HTERT RPE-1 (cell line): ENCODE results near the gene DDX10.
"Not testable (repeated sequence)": the region's sequence is repeated elsewhere in the genome, so short reads cannot be mapped to it uniquely, and the experiment has no call there.

Experiments used
- in situ Hi-C: fragments of 300-500 bp; cut with MboI; formaldehyde crosslinking; loops from 4 replicates; pipeline ENCODE4 v1.14.3; 2020; ENCODE audit warnings: low sequenced_read_pairs

DDX10 gene

DNA sequence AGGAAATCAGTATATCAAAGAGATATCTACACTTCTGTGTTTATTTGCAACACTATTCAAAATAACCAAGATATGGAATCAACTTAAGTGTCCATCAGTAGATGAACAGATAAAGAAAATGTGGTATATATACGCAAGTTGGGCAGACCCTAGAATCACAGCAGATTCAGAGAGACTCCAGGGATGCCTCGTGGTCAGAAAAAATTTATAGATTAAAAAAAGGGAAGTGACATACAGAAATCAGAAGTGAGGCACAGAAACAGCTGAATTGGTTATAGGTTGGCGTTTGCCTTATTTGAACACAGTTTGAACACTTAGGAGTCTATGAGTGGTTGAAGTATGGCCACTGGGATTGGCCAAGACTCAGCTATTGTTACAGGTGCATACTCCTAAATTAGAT, 10.8 kb upstream of the DDX10 start:
- in situ Hi-C loops: not testable (repeated sequence)

GRCh38 chr11:108654994-108655631, 9.8 kb upstream of the DDX10 start:
- in situ Hi-C loops: no loop called here

DNA sequence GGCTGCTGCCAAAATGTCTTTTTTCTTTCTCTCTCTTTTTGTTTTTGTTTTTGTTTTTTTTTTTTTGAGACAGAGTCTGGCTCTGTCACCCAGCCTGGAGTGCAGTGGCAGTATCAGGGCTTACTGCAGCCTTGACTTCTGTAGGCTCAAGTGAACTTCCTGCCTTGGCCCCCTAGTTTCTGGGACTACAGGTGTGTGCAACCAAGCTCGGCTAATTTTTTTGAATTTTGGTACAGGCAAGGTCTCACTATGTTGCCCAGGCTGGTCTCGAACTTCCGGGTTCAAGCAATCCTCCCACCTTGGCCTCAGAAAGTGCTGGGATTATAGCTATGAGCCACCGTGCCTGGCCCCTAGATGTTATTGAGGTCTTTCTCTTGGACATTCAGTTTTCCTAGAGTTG, 2.2 kb upstream of the DDX10 start:
- in situ Hi-C loops: no loop called here

DNA sequence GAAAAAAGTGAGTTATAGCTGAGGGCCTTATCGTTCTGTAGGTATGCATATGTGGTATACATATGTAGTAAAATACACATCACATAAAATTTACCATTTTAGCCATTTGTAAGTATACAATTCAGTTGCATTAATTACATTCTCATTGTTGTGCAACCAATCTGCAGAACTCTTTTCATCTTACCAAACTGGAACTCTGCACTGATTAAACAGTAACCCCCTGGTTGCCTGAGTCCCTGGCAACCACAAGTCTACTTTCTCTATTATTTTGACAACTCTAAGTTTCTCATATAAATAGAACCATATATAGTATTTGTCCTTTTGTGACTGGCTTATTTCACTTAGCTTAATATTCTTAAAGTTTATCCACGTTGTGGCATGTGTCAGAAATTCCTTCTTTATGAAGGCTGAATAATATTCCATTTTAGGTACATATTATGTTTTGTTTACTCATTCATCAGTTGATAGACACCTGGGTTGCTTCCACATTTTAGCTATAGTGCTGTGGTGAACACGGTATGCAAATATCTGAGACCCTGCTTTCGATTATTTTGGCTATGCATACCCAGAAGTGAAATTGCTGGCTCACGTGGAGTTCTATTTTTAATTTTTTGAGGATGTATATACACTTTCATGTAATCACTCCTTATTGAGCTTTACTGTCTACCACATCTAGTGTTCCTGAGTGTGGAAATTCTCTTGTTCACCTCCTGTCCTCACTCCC, 1.6 kb upstream of the DDX10 start:
- in situ Hi-C loops: no loop called here

DNA sequence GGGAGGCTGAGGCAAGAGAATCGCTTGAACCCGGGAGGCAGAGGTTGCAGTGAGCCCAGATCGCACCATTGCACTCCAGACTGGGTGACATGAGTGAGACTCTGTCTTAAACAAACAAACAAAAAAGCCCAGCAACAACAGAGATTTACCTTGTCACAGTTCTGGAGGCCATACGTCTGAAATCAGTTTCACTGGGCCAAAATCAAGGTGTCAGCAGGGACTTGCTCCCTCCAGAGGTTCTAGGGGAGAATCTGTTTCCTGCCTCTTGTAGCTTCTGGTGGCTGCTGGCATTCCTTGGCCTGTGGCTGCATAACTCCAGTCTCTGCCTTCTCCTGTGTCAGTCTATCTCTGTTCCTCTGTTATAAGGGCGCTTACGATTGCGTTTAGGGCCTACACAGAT, 1.5 kb downstream of the DDX10 start:
- in situ Hi-C loops: no loop called here

GRCh38 chr11:108669286-108669685, 4.4 kb downstream of the DDX10 start:
- in situ Hi-C loops: no loop called here

- in situ Hi-C loops: no loop called here
These were observed 4.8 kb downstream of the DDX10 start for GRCh38 chr11:108669711-108670110.

DNA sequence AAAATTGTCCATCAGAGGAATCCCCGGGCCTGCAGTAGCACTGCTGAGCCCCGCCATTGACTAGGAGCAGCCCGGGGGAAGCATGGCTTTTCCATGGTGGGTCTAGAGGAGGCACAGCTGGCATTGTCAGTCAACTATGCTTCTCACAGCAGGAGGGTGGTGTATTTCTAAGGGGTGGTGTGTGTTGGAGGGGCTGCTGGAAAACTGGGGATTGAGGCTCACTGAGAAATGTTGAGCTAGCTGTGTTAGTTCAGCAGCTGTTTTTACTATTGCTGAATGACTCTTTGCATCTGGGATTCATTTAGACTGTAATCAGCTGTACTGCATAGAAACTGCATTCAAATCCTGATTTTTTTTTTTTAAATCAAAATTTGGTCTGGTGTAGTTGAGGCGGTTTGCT, 5.6 kb downstream of the DDX10 start:
- in situ Hi-C loops: no loop called here

- in situ Hi-C loops: no loop called here
These were observed 7.2 kb downstream of the DDX10 start for GRCh38 chr11:108672113-108672512.

GRCh38 chr11:108672786-108673185, 7.9 kb downstream of the DDX10 start:
- in situ Hi-C loops: no loop called here

GRCh38 chr11:108679045-108679444, 14.2 kb downstream of the DDX10 start:
- in situ Hi-C loops: no loop called here

DNA sequence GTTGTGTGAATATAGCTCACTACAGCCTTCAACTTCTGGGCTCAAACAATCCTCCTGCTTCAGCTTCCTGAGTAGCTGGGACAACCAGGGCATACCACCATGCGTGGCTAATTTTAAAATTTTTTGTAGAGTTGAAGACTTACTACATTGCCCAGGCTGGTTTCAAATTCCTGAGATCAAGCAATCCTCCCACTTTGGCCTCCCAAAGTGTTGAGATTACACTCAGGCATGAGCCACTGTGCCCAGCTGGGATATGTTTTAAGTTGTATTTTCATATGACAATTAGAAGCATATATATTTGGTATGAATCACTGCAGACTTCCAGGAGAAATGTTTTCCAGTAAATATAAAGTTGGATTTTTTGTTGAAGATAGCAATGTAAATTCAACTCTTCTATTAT, 15.4 kb downstream of the DDX10 start:
- in situ Hi-C loops: no loop called here

GRCh38 chr11:108685419-108686130, 20.7 kb downstream of the DDX10 start:
- in situ Hi-C loops: no loop called here

GRCh38 chr11:108693852-108694251, 29.0 kb downstream of the DDX10 start:
- in situ Hi-C loops: no loop called here

GRCh38 chr11:108694846-108695245, 30.0 kb downstream of the DDX10 start:
- in situ Hi-C loops: no loop called here

GRCh38 chr11:108697872-108698473, 33.1 kb downstream of the DDX10 start:
- in situ Hi-C loops: no loop called here

- in situ Hi-C loops: no loop called here
These were observed 34.2 kb downstream of the DDX10 start for GRCh38 chr11:108698844-108699642.

GRCh38 chr11:108703916-108704315, 39.0 kb downstream of the DDX10 start:
- in situ Hi-C loops: no loop called here

- in situ Hi-C loops: no loop called here
These were observed 40.2 kb downstream of the DDX10 start for GRCh38 chr11:108705061-108705460.

DNA sequence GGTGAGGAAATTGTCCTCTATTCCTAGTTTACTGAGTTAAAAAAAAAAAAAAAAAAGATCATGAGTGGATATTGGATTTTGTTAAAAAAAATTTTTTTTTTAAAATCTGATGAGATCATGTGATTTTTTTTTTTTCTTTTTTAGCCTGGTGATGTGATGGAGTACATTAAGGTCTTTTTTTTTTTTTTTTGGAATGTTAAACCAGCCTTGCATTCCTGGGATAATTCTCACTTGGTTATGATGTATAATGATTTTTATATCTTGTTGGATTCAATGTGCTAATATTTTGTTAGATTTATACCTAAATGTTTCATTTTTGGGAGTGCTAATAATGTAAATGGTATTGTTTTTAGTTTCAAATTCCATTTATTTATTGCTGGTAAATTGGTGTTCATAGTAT, 43.3 kb downstream of the DDX10 start:
- in situ Hi-C loops: no loop called here

GRCh38 chr11:108709741-108710140, 44.9 kb downstream of the DDX10 start:
- in situ Hi-C loops: no loop called here
